AG04449 (cell line): ENCODE measurements around the gene SSBP1.

ENCODE experiments used
- CTCF ChIA-PET: fragments of 350-600 bp; formaldehyde crosslinking; extraction: SDS; loops from one replicate; lab custom pipeline; 2021; ENCODE audit warnings: antibody characterized with exemption; lab: Yijun Ruan, JAX
- POLR2A ChIA-PET: fragments of 400-600, 350-600 bp; formaldehyde crosslinking; extraction: SDS; loops from one replicate; lab custom pipeline; 2020; ENCODE audit warnings: antibody characterized with exemption, inconsistent platforms; lab: Yijun Ruan, JAX
- DNase-seq: peaks from one replicate; pipeline ENCODE4 v3.0.0-alpha.2; 2010; ENCODE audit warnings: low read depth, low spot score
- H3K4me3 ChIP-seq: 2 replicates; pipeline ENCODE4 v1.5.1; 2011; ENCODE audit warnings: low read depth, mild to moderate bottlenecking, control low read depth, low read length
- TF ChIP-seq, protein P1 (sequence below): IDR thresholded peaks from one replicate; pipeline ENCODE4 v1.5.1; 2011; ENCODE audit warnings: mild to moderate bottlenecking, moderate library complexity, low read length, control low read depth, inconsistent platforms; ENCODE audit not compliant: insufficient read depth; ENCODE audit errors: missing control alignments

Gene SSBP1

DNA sequence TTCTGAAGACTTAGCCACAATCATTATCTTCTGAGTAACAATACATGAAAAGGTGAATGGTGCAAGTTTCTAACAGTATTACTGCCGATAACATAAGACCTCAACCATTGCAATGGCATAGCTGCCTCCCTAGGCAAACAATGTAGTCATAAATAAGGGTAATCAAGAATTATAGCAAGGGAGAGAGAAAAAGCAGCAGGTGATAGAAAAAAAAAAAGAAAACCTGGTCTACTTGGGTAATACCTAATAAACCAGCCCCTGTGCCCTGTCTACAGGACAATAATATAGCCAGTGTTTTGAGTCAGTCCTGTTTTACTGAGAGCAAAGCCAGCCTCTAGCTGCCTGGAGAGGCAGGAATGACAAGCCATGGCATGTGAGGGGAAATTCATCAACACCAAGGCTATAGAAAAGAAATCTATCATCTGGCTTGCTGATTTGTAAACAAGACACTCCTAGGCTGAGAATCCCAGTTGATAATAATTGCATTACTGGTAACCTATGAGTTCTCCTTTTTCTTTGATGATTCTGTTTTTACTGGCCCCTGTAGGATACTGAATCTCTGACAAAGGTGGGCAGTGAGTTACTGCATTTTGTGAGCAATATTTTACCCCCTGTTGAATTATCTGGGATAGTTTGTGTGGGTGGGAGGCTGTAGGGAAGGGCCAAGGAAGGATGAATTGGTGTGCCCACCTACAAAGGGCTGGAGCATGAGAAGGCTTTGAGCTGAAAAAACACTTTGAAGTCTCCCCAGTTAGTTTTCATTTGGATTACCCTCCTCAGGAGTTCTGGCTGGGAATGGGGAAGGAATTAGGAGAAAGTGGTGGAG, 31.7 kb upstream of the SSBP1 start:
- POLR2A ChIA-PET: no interaction called here
- TF ChIP-seq, protein P1, sequence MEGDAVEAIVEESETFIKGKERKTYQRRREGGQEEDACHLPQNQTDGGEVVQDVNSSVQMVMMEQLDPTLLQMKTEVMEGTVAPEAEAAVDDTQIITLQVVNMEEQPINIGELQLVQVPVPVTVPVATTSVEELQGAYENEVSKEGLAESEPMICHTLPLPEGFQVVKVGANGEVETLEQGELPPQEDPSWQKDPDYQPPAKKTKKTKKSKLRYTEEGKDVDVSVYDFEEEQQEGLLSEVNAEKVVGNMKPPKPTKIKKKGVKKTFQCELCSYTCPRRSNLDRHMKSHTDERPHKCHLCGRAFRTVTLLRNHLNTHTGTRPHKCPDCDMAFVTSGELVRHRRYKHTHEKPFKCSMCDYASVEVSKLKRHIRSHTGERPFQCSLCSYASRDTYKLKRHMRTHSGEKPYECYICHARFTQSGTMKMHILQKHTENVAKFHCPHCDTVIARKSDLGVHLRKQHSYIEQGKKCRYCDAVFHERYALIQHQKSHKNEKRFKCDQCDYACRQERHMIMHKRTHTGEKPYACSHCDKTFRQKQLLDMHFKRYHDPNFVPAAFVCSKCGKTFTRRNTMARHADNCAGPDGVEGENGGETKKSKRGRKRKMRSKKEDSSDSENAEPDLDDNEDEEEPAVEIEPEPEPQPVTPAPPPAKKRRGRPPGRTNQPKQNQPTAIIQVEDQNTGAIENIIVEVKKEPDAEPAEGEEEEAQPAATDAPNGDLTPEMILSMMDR: no peak
- no peak overlapping the region for H3K4me3 ChIP-seq
- no peak for DNase-seq
- CTCF ChIA-PET: interaction anchor here (2.1 kb wide), 1 partner anchor 32 kb away, joined by 10 read pairs; the partner anchor contains the start of gene SSBP1

DNA sequence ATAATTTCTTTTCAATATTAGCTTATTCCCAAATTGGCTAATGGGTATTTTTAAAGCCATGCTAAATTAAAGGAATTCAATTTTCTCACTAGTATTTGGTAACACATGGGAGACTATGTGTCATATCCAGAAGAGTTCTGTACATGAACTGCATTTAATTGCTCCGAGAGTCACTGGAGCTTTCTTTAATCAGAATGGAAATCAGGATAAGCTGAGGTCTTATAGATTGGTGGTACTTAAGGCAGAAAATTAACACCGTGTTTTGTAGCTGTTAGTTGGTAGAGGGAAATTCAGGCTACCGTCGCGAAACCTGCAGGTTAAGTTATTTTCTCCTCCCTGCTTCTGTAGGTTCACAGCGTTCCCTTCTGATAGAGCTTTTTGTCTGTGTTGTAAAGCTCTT, 29.8 kb upstream of the SSBP1 start, which contains the start of gene WEE2:
WEE2 (plus strand) TSS at position 3 of the 400 bp plus-strand sequence. CDS start 406 bp downstream, outside the sequence.
- TF ChIP-seq, protein P1: no peak
- H3K4me3 ChIP-seq: no peak within 1 kb of the TSS
- no peak for DNase-seq
- ChIA-PET CTCF (interaction anchor here (2.1 kb wide), 1 partner anchor 30 kb away, joined by 10 read pairs; the partner anchor contains the start of gene SSBP1), POLR2A (no interaction called here)

DNA sequence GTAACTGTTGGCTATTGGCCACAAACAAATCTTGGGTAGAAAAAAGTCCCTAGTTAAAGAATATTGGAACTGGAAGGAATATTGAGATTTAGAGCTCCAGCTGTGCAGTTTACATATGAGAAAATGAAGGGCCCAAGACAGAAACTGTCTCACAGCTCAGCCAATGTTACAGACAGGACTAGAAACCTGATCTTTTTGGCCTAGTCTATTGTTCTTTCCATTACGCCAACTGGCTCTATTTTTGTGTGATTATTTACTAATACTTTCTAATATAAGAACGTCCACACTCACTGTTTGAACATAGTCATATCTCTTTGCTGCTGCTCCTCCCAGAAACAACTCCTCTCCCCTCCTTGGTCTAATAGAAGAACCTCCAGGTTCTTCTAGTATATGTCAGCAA, 28.8 kb upstream of the SSBP1 start:
- ChIA-PET POLR2A (no interaction called here), CTCF (interaction anchor here (1.0 to 1.6 kb wide), 3 partner anchors 28 to 76 kb away, joined by 3 to 6 read pairs (median 3); partner anchors contain the start of gene SSBP1)
- no peak overlapping the region for H3K4me3 ChIP-seq
- TF ChIP-seq, protein P1: no peak
- DNase-seq: no peak

DNA sequence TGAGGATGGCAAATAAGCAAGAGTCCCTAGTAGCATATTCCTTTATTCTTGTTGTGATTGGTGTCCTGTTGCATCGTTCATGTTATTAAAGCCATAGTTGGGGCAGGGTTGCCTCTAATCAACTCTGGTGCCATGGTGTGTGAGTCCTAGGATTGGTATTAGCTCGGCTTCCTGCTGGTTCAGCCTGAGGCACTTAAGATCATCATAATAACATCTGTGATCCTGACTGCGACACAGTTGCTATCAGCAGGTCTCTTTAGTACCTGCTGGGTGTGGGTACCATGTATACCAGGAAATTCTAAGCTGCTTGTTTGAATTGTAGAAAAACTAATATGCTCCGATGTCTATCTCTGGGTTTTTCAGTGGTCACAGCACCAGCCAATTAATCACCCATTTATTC, 28.4 kb upstream of the SSBP1 start:
- TF ChIP-seq, protein P1: no peak
- CTCF ChIA-PET: interaction anchor here (1.0 to 1.6 kb wide), 3 partner anchors 28 to 76 kb away, joined by 3 to 6 read pairs (median 3); partner anchors contain the start of gene SSBP1
- DNase-seq: no peak
- POLR2A ChIA-PET: no interaction called here
- H3K4me3 ChIP-seq: no peak overlapping the region

DNA sequence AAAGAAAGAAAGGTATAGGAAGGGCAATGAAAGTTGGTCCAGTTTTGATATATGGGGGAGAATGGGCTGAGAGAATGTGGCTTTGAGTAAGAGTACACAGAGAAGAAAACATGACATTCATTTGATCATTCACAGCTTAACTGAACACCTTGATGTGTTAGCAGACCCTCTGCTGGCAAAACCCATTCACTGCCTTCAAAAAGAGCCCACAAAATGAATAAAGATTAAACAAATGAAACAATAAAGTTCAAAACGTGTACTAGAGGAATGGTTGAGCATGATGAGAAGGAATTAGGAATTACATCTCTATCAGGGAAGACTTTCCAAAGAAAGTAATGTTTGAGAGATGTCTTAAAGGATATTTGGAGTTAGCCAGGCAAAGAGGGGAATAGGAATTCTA, 27.9 kb upstream of the SSBP1 start:
- ChIA-PET CTCF (interaction anchor here (1.0 to 1.6 kb wide), 3 partner anchors 27 to 75 kb away, joined by 3 to 6 read pairs (median 3); partner anchors contain the start of gene SSBP1), POLR2A (no interaction called here)
- DNase-seq: no peak
- H3K4me3 ChIP-seq: no peak overlapping the region
- TF ChIP-seq, protein P1: no peak
